Measurements from ENCODE around the gene GJA8.
"Not testable (repeated sequence)": the region's sequence is repeated elsewhere in the genome, so short reads cannot be mapped to it uniquely, and the experiment has no call there.

GJA8 gene

DNA sequence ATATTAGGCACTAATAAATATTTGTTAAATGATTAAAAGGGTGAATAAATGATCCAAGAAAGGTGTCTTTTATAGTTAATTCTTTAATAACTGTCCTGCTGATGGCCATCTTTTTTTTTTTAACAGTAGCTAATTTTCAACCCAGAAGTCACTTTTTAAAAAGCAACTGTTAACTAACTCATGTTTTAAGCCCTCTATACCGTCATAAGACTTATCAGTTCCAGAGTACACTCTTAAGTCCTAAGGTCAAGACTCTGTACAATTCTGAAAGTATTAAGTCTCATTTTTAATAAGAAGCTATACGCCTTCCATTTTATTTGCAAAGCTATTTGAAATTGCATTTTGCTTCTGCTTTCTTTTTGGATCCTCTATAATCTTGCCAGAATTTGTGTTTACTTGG lies 28.5 kb downstream of the GJA8 start:
- H3K79me2 ChIP-seq (ENCODE audit: control insufficient read depth, insufficient read depth, low read length, poor library complexity); H3K9ac ChIP-seq (ENCODE audit: low read length); H3K27ac ChIP-seq (ENCODE audit: low read depth, low read length); H3K79me1 ChIP-seq (ENCODE audit: low read length); H3K36me3 ChIP-seq (ENCODE audit: control insufficient read depth in 1 of 2, insufficient read depth in 2 of 2, low read length in 2 of 2); H3K9me3 ChIP-seq (ENCODE audit: insufficient read depth, low read depth, low read length); H3K14ac ChIP-seq (ENCODE audit: low read length); H3K4me2 ChIP-seq (ENCODE audit: low read length); DNase-seq; H3K27me3 ChIP-seq (ENCODE audit: insufficient read depth, low read length); H4K8ac ChIP-seq (ENCODE audit: low read depth, low read length); H2BK5ac ChIP-seq (ENCODE audit: low read depth, low read length, poor library complexity); H3K23ac ChIP-seq (ENCODE audit: low read length); H3K4me1 ChIP-seq (ENCODE audit: control insufficient read depth in 1 of 2, insufficient read depth in 2 of 2, low read length in 2 of 2); H2AFZ ChIP-seq (ENCODE audit: insufficient read depth, low read length, poor library complexity); H3K4me3 ChIP-seq (ENCODE audit: low read depth, low read length); H2BK12ac ChIP-seq (ENCODE audit: low read length); H3K18ac ChIP-seq (ENCODE audit: low read length); H2AK5ac ChIP-seq (ENCODE audit: low read length); H4K12ac ChIP-seq (ENCODE audit: low read depth, low read length); H4K91ac ChIP-seq (ENCODE audit: low read depth, low read length); H2BK120ac ChIP-seq (ENCODE audit: insufficient read depth, low read length, poor library complexity); H3K4ac ChIP-seq (ENCODE audit: low read depth, low read length): not testable (repeated sequence)
- WGBS (ENCODE audit: extremely low coverage, insufficient coverage, insufficient read length) = no CpG with 5 or more reads among the region's 2 CpGs

GRCh38 chr1:147935296-147935695 lies 32.7 kb downstream of the GJA8 start:
- not testable (repeated sequence) for H3K4me1 ChIP-seq (ENCODE audit: control insufficient read depth in 1 of 2, insufficient read depth in 2 of 2, low read length in 2 of 2); H3K14ac ChIP-seq (ENCODE audit: low read length); H4K12ac ChIP-seq (ENCODE audit: low read depth, low read length); H2AK5ac ChIP-seq (ENCODE audit: low read length); H3K9me3 ChIP-seq (ENCODE audit: insufficient read depth, low read depth, low read length); H3K27me3 ChIP-seq (ENCODE audit: insufficient read depth, low read length); H2AFZ ChIP-seq (ENCODE audit: insufficient read depth, low read length, poor library complexity); H4K91ac ChIP-seq (ENCODE audit: low read depth, low read length); H3K4ac ChIP-seq (ENCODE audit: low read depth, low read length); H3K27ac ChIP-seq (ENCODE audit: low read depth, low read length); H2BK5ac ChIP-seq (ENCODE audit: low read depth, low read length, poor library complexity); H3K4me2 ChIP-seq (ENCODE audit: low read length); H3K79me1 ChIP-seq (ENCODE audit: low read length); H3K23ac ChIP-seq (ENCODE audit: low read length); H3K9ac ChIP-seq (ENCODE audit: low read length); H3K36me3 ChIP-seq (ENCODE audit: control insufficient read depth in 1 of 2, insufficient read depth in 2 of 2, low read length in 2 of 2); H3K4me3 ChIP-seq (ENCODE audit: low read depth, low read length); H3K79me2 ChIP-seq (ENCODE audit: control insufficient read depth, insufficient read depth, low read length, poor library complexity); H3K18ac ChIP-seq (ENCODE audit: low read length); DNase-seq; H4K8ac ChIP-seq (ENCODE audit: low read depth, low read length); H2BK12ac ChIP-seq (ENCODE audit: low read length); H2BK120ac ChIP-seq (ENCODE audit: insufficient read depth, low read length, poor library complexity)
- WGBS (ENCODE audit: extremely low coverage, insufficient coverage, insufficient read length) = no CpG with 5 or more reads among the region's 3 CpGs

DNA sequence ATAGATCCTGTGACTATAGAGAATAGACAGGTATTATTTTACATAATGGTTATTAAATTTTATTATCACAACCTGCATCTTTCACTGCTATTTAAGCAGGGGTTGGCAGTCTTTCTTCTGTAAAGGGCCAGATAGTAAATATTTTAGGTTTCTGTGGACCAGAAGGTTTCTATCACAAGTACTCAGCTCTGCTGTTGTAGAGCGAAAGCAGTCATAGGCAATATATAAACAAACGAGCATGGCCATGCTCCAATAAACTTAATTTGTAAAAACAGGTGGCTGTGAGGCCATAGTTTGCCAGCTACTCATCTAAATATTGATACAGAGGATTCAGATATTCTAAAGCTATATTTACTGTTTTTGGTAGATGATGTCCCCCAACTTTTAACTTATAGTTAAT lies 37.9 kb downstream of the GJA8 start:
- not testable (repeated sequence) for H2AK5ac ChIP-seq (ENCODE audit: low read length); H3K36me3 ChIP-seq (ENCODE audit: control insufficient read depth in 1 of 2, insufficient read depth in 2 of 2, low read length in 2 of 2)
- no CpG with 5 or more reads among the region's 2 CpGs for WGBS (ENCODE audit: extremely low coverage, insufficient coverage, insufficient read length)

DNA sequence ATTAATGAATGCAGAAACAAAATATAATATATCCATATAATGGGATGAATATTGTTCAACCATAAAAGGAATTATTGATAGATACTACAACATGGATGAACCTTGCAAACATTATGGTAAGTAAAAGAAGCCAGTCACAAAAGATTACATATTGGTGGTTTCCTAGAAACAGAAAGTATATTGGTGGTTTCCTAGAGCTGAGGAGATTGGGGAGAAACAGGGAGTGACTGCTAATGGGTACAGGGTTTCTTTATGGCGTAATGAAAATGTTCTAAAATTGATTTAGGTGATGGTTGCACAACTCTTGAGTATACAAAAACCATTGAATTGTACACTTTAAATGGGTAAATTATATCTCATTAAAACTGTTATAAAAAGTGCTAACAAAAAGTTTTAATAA lies 40.0 kb downstream of the GJA8 start:
- H3K23ac ChIP-seq (ENCODE audit: low read length); H3K18ac ChIP-seq (ENCODE audit: low read length); H3K79me2 ChIP-seq (ENCODE audit: control insufficient read depth, insufficient read depth, low read length, poor library complexity); H3K27ac ChIP-seq (ENCODE audit: low read depth, low read length); H4K8ac ChIP-seq (ENCODE audit: low read depth, low read length); H2AFZ ChIP-seq (ENCODE audit: insufficient read depth, low read length, poor library complexity); H2AK5ac ChIP-seq (ENCODE audit: low read length); H4K12ac ChIP-seq (ENCODE audit: low read depth, low read length); H2BK120ac ChIP-seq (ENCODE audit: insufficient read depth, low read length, poor library complexity); H3K4me1 ChIP-seq (ENCODE audit: control insufficient read depth in 1 of 2, insufficient read depth in 2 of 2, low read length in 2 of 2); H3K36me3 ChIP-seq (ENCODE audit: control insufficient read depth in 1 of 2, insufficient read depth in 2 of 2, low read length in 2 of 2); H2BK5ac ChIP-seq (ENCODE audit: low read depth, low read length, poor library complexity); DNase-seq; H3K4ac ChIP-seq (ENCODE audit: low read depth, low read length); H3K4me3 ChIP-seq (ENCODE audit: low read depth, low read length); H3K27me3 ChIP-seq (ENCODE audit: insufficient read depth, low read length); H3K4me2 ChIP-seq (ENCODE audit: low read length); H3K9me3 ChIP-seq (ENCODE audit: insufficient read depth, low read depth, low read length); H4K91ac ChIP-seq (ENCODE audit: low read depth, low read length); H3K9ac ChIP-seq (ENCODE audit: low read length); H2BK12ac ChIP-seq (ENCODE audit: low read length); H3K79me1 ChIP-seq (ENCODE audit: low read length); H3K14ac ChIP-seq (ENCODE audit: low read length): not testable (repeated sequence)
- no CpG with 5 or more reads among the region's 1 CpG for WGBS (ENCODE audit: extremely low coverage, insufficient coverage, insufficient read length)

More for the DNA sequence above, 37.9 kb downstream of the GJA8 start:
- not testable (repeated sequence) for H3K9me3 ChIP-seq (ENCODE audit: insufficient read depth, low read depth, low read length); H3K4me2 ChIP-seq (ENCODE audit: low read length); H3K9ac ChIP-seq (ENCODE audit: low read length); H3K4me3 ChIP-seq (ENCODE audit: low read depth, low read length); H2AFZ ChIP-seq (ENCODE audit: insufficient read depth, low read length, poor library complexity); H3K27ac ChIP-seq (ENCODE audit: low read depth, low read length); H4K91ac ChIP-seq (ENCODE audit: low read depth, low read length); H3K4ac ChIP-seq (ENCODE audit: low read depth, low read length); H3K23ac ChIP-seq (ENCODE audit: low read length); DNase-seq; H3K79me1 ChIP-seq (ENCODE audit: low read length); H3K27me3 ChIP-seq (ENCODE audit: insufficient read depth, low read length); H3K14ac ChIP-seq (ENCODE audit: low read length); H4K12ac ChIP-seq (ENCODE audit: low read depth, low read length); H2BK5ac ChIP-seq (ENCODE audit: low read depth, low read length, poor library complexity); H3K79me2 ChIP-seq (ENCODE audit: control insufficient read depth, insufficient read depth, low read length, poor library complexity); H4K8ac ChIP-seq (ENCODE audit: low read depth, low read length); H2BK120ac ChIP-seq (ENCODE audit: insufficient read depth, low read length, poor library complexity); H3K4me1 ChIP-seq (ENCODE audit: control insufficient read depth in 1 of 2, insufficient read depth in 2 of 2, low read length in 2 of 2); H3K18ac ChIP-seq (ENCODE audit: low read length); H2BK12ac ChIP-seq (ENCODE audit: low read length)
